Mesenchymal stem cell (in vitro differentiated cells and primary cell): ENCODE data around the gene PRLHR.

Experiments used
- DNase-seq: peaks from one replicate; pipeline ENCODE4 v3.0.0-alpha.2; 2013
- H2AFZ ChIP-seq: one replicate; pipeline ENCODE4 v1.6.1; 2013; ENCODE audit warnings: low read depth, mild to moderate bottlenecking, control low read depth, inconsistent platforms, low read length, moderate library complexity
- H2AK5ac ChIP-seq: 2 replicates; pipeline ENCODE4 v1.6.1; 2013; ENCODE audit warnings: low read length, moderate library complexity, mild to moderate bottlenecking, inconsistent platforms; ENCODE audit not compliant: severe bottlenecking
- H2BK120ac ChIP-seq: one replicate; pipeline ENCODE4 v1.6.1; 2013; ENCODE audit warnings: low read depth, mild to moderate bottlenecking, inconsistent platforms, low read length, moderate library complexity
- H2BK12ac ChIP-seq, 2 experiments: one replicate each; pipeline ENCODE4 v1.6.1; 2013; ENCODE audit warnings: inconsistent platforms in 2 of 2, low read length in 2 of 2, mild to moderate bottlenecking in 2 of 2, moderate library complexity in 2 of 2, control low read depth in 1 of 2
- H2BK15ac ChIP-seq: one replicate; pipeline ENCODE4 v1.6.1; 2013; ENCODE audit warnings: mild to moderate bottlenecking, low read depth, inconsistent platforms; ENCODE audit not compliant: poor library complexity, severe bottlenecking
- H2BK5ac ChIP-seq: 2 replicates; pipeline ENCODE4 v1.6.1; 2013; ENCODE audit warnings: low read depth, mild to moderate bottlenecking, low read length, control low read depth, inconsistent platforms; ENCODE audit not compliant: poor library complexity, severe bottlenecking
- H3K14ac ChIP-seq, 2 experiments: one replicate each; pipeline ENCODE4 v1.6.1; 2013; ENCODE audit warnings: inconsistent platforms in 2 of 2, low read length in 2 of 2, control low read depth in 1 of 2, mild to moderate bottlenecking in 1 of 2, moderate library complexity in 1 of 2
- H3K18ac ChIP-seq, 2 experiments: one replicate each; pipeline ENCODE4 v1.6.1; 2013; ENCODE audit warnings: inconsistent platforms in 2 of 2, low read length in 2 of 2, control low read depth in 1 of 2, low read depth in 1 of 2, mild to moderate bottlenecking in 1 of 2
- H3K23ac ChIP-seq, 2 experiments: one replicate each; pipeline ENCODE4 v1.6.1; 2013; ENCODE audit warnings: inconsistent platforms in 2 of 2, low read length in 2 of 2, mild to moderate bottlenecking in 2 of 2, moderate library complexity in 2 of 2, control low read depth in 1 of 2
- H3K27ac ChIP-seq: 2 replicates; pipeline ENCODE4 v1.5.1; 2013; ENCODE audit warnings: mild to moderate bottlenecking, moderate library complexity, low read length, control low read depth, inconsistent platforms; ENCODE audit not compliant: poor library complexity, severe bottlenecking
- H3K27me3 ChIP-seq, 2 experiments: 2 replicates each; pipeline versions ENCODE4 v1.6.1 to v1.7.0; 2013; ENCODE audit warnings: low read length in 2 of 2, mild to moderate bottlenecking in 2 of 2, moderate library complexity in 2 of 2, control low read depth in 1 of 2, inconsistent platforms in 1 of 2; ENCODE audit not compliant: control insufficient read depth in 1 of 2, insufficient read depth in 1 of 2
- H3K36me3 ChIP-seq, 2 experiments: 2 replicates each; pipeline versions ENCODE4 v1.6.1 to v1.7.0; 2013; ENCODE audit warnings: low read length in 2 of 2, control low read depth in 1 of 2, inconsistent platforms in 1 of 2, low read depth in 1 of 2, mild to moderate bottlenecking in 1 of 2; ENCODE audit not compliant: insufficient read depth in 2 of 2, control insufficient read depth in 1 of 2
- H3K4ac ChIP-seq, 2 experiments: one replicate each; pipeline ENCODE4 v1.6.1; 2013; ENCODE audit warnings: inconsistent platforms in 2 of 2, low read length in 2 of 2, mild to moderate bottlenecking in 2 of 2, moderate library complexity in 2 of 2, control low read depth in 1 of 2, low read depth in 1 of 2
- H3K4me1 ChIP-seq: 2 replicates; pipeline ENCODE4 v1.6.1; 2013; ENCODE audit warnings: low read depth, low read length, control low read depth; ENCODE audit not compliant: control insufficient read depth, insufficient read depth
- H3K4me2 ChIP-seq: 2 replicates; pipeline ENCODE4 v1.6.1; 2013; ENCODE audit warnings: low read length, mild to moderate bottlenecking, inconsistent platforms; ENCODE audit not compliant: poor library complexity, severe bottlenecking
- H3K4me3 ChIP-seq, 2 experiments: 2 replicates each; pipeline versions ENCODE4 v1.5.1 to v1.7.0; 2013; ENCODE audit warnings: low read length in 2 of 2, mild to moderate bottlenecking in 2 of 2, control low read depth in 1 of 2, low read depth in 1 of 2; ENCODE audit not compliant: insufficient read depth in 1 of 2
- H3K79me1 ChIP-seq: replicated peaks from 2 replicates; pipeline ENCODE4 v1.6.1; 2013; ENCODE audit warnings: mild to moderate bottlenecking, control low read depth, low read length, inconsistent platforms; ENCODE audit not compliant: poor library complexity, severe bottlenecking
- H3K9ac ChIP-seq: 2 replicates; pipeline ENCODE4 v1.7.0; 2013; ENCODE audit warnings: mild to moderate bottlenecking, low read length, moderate library complexity
- H3K9me3 ChIP-seq: 2 replicates; pipeline ENCODE4 v1.7.0; 2013; ENCODE audit warnings: mild to moderate bottlenecking, low read length; ENCODE audit not compliant: control insufficient read depth
- H4K8ac ChIP-seq: one replicate; pipeline ENCODE4 v1.6.1; 2013; ENCODE audit warnings: inconsistent platforms, mild to moderate bottlenecking, low read length, moderate library complexity
- H4K91ac ChIP-seq: one replicate; pipeline ENCODE4 v1.6.1; 2013; ENCODE audit warnings: mild to moderate bottlenecking, low read length, inconsistent platforms
- WGBS: methylation state at CpG from one replicate; pipeline ENCODE4 v1.1.7; 2013; ENCODE audit warnings: mixed read lengths; 5-methylcytosine and 5-hydroxymethylcytosine counted together

PRLHR gene

DNA sequence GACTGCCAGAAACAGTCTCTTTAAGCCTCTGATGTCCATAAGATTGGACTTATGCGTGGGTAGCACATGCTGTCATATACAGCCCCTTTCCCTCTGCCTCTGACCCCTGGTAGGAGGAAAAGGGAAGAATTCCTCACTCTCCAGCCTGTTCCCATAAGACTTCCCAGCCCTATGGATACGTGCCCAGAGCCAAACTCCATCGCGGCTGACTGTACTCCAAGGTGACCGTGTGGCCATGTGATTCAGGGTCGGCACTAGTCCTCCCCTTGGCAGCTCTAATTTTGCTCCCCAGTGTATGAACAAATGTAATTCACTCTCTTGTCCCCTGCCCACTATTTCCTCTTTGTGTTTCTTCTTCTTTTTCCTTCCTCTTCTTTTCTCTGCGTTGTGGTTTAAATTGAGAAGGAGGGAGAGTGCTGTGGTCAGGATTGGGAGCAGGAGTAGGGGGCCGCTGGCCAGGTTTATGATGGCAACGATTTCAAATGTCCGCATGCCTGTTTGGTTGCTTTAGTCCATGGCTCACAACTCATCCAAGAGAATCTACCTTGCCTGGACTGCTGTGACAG is 43.8 kb downstream of the PRLHR start:
- H3K27ac ChIP-seq, result no peak overlapping the region
- H3K4me2 ChIP-seq, result no peak overlapping the region
- no peak overlapping the region for H3K4me3 ChIP-seq
- H3K79me1 ChIP-seq, result no peaks in the 10 kb centered on the region
- H2BK120ac ChIP-seq, result no peak overlapping the region
- no peak overlapping the region for H2BK5ac ChIP-seq
- H3K4ac ChIP-seq, result no peak overlapping the region
- no peak overlapping the region for H3K23ac ChIP-seq
- H3K4me1 ChIP-seq, result no peaks in the 10 kb centered on the region
- H2AFZ ChIP-seq, result no peak overlapping the region
- H3K36me3 ChIP-seq, result no peaks in the 10 kb centered on the region
- H4K8ac ChIP-seq, result no peak overlapping the region
- no peak overlapping the region for H2BK12ac ChIP-seq
- no peaks in the 10 kb centered on the region for H3K9me3 ChIP-seq
- H3K9ac ChIP-seq, result no peak overlapping the region
- no peak for DNase-seq
- H4K91ac ChIP-seq, result no peak overlapping the region
- peaks cover 0 to 35% of the 10 kb centered on the region in 2 experiments for H3K27me3 ChIP-seq
- 67% methylated on average over 10 of the region's 10 CpGs for WGBS
- H3K18ac ChIP-seq, result no peak overlapping the region
- H3K14ac ChIP-seq, result no peak overlapping the region
- no peak overlapping the region for H2AK5ac ChIP-seq
- no peak overlapping the region for H2BK15ac ChIP-seq

DNA sequence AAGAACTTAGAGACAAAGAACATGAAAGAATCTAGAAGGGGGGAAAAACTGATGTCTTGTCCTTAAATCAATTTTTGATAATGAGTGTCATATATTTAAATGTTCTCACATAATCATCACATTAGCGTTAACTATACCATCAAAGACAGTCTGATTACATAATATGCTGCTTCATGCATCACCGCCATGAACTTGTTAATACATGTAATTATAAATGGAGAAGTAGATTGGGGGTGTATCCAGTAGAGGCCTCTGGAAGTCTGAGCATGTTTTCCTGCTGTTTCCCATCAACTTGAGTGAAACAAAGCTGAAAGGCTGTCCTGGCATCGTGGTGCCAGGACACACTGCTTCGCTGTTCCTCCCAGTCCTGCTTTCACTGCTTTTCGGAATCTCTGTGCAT is 48.2 kb downstream of the PRLHR start:
- no peak overlapping the region for H3K4ac ChIP-seq
- 80% methylated on average over 4 of the region's 5 CpGs for WGBS
- H3K23ac ChIP-seq, result no peak overlapping the region
- H3K18ac ChIP-seq, result no peak overlapping the region
- no peak overlapping the region for H2AFZ ChIP-seq
- peaks cover 0 to 31% of the 10 kb centered on the region in 2 experiments for H3K27me3 ChIP-seq
- no peak overlapping the region for H2BK120ac ChIP-seq
- H2BK15ac ChIP-seq, result no peak overlapping the region
- no peaks in the 10 kb centered on the region for H3K36me3 ChIP-seq
- H2BK5ac ChIP-seq, result no peak overlapping the region
- H2AK5ac ChIP-seq, result no peak overlapping the region
- H3K27ac ChIP-seq, result no peak overlapping the region
- no peaks in the 10 kb centered on the region for H3K79me1 ChIP-seq
- no peaks in the 10 kb centered on the region for H3K9me3 ChIP-seq
- no peak overlapping the region for H3K14ac ChIP-seq
- no peak overlapping the region for H3K9ac ChIP-seq
- no peaks in the 10 kb centered on the region for H3K4me1 ChIP-seq
- H4K8ac ChIP-seq, result no peak overlapping the region
- DNase-seq, result no peak
- no peak overlapping the region for H3K4me3 ChIP-seq
- H4K91ac ChIP-seq, result no peak overlapping the region
- H2BK12ac ChIP-seq, result no peak overlapping the region
- no peak overlapping the region for H3K4me2 ChIP-seq

DNA sequence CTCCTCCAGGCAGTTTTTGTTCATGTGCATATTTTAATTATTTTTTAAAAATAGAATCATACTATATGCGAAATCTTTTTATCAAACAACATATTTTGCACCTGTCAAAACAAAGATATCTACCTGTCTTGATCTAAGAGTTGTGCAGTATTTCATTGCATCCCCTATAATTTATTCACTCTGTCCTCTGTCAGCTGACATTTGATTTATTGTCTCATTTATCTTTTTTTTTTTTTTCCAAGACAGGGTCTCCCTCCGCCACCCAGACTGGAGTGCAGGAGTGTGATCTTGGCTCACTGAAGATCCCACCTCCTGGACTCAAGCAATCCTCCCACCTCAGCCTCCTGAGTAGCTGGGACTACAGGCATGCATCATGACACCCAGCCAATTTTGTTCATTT is 49.0 kb downstream of the PRLHR start:
- H4K91ac ChIP-seq, result no peak overlapping the region
- no peak overlapping the region for H2AK5ac ChIP-seq
- no peak overlapping the region for H3K4me3 ChIP-seq
- H2BK12ac ChIP-seq, result no peak overlapping the region
- no peak for DNase-seq
- H3K27ac ChIP-seq, result no peak overlapping the region
- no peak overlapping the region for H3K9ac ChIP-seq
- H2BK5ac ChIP-seq, result no peak overlapping the region
- H3K9me3 ChIP-seq, result no peaks in the 10 kb centered on the region
- no peaks in the 10 kb centered on the region for H3K36me3 ChIP-seq
- H2AFZ ChIP-seq, result no peak overlapping the region
- H3K18ac ChIP-seq, result no peak overlapping the region
- H3K14ac ChIP-seq, result no peak overlapping the region
- H3K27me3 ChIP-seq, result peaks cover 0 to 23% of the 10 kb centered on the region in 2 experiments
- H3K4ac ChIP-seq, result no peak overlapping the region
- H3K79me1 ChIP-seq, result no peaks in the 10 kb centered on the region
- H2BK120ac ChIP-seq, result no peak overlapping the region
- H2BK15ac ChIP-seq, result no peak overlapping the region
- H4K8ac ChIP-seq, result no peak overlapping the region
- no peaks in the 10 kb centered on the region for H3K4me1 ChIP-seq
- no peak overlapping the region for H3K4me2 ChIP-seq
- WGBS, result 58% methylated on average over 2 of the region's 2 CpGs
- no peak overlapping the region for H3K23ac ChIP-seq

DNA sequence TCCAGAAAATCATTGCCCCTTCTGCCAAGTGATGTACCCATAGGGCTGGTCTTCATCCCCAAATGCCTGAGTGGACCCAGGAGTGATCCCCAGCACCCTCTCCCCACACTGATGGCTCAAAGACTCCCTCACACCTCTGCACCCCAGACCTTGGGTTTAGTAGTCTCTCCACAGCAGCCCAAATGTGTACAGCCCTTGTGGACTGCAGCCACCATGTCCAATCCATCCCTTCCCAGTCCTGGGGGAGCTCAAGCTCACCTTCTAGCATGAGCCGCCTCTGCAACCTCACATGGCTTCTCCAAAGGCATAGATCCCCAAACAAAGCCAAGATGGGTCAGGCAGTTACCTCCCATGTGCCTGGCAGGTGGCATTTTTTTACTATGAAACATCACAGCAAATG is 50.1 kb downstream of the PRLHR start:
- H3K4ac ChIP-seq, result no peak overlapping the region
- no peak overlapping the region for H2AK5ac ChIP-seq
- H3K27ac ChIP-seq, result no peak overlapping the region
- H3K36me3 ChIP-seq, result no peaks in the 10 kb centered on the region
- H2AFZ ChIP-seq, result no peak overlapping the region
- WGBS, result 44% methylated on average over 1 of the region's 1 CpG
- no peaks in the 10 kb centered on the region for H3K9me3 ChIP-seq
- no peak overlapping the region for H3K18ac ChIP-seq
- H3K9ac ChIP-seq, result no peak overlapping the region
- no peak overlapping the region for H3K4me2 ChIP-seq
- no peaks in the 10 kb centered on the region for H3K4me1 ChIP-seq
- no peak overlapping the region for H3K23ac ChIP-seq
- DNase-seq, result no peak
- no peak overlapping the region for H2BK120ac ChIP-seq
- no peak overlapping the region for H2BK15ac ChIP-seq
- H2BK12ac ChIP-seq, result no peak overlapping the region
- no peak overlapping the region for H4K8ac ChIP-seq
- H3K27me3 ChIP-seq, result peaks cover 0 to 18% of the 10 kb centered on the region in 2 experiments
- H3K79me1 ChIP-seq, result no peaks in the 10 kb centered on the region
- H2BK5ac ChIP-seq, result no peak overlapping the region
- H4K91ac ChIP-seq, result no peak overlapping the region
- no peak overlapping the region for H3K4me3 ChIP-seq
- H3K14ac ChIP-seq, result no peak overlapping the region
